Renal pelvis (tissue), 4 donors: ENCODE results near the gene EHMT1. TPM values are rescaled to one million over a fixed set of nuclear protein-coding genes. Genes with fewer than 3 reads are reported as not detected.
"Not testable (repeated sequence)": the region's sequence is repeated elsewhere in the genome, so short reads cannot be mapped to it uniquely, and the experiment has no call there.

Source experiments
- DNase-seq: peaks from one replicate; pipeline ENCODE4 v3.0.0-alpha.2; 2013
- polyA plus RNA-seq, 3 donors: library from polyadenylated mRNA; unstranded; fragments of 120-200 nt; gene quantifications; one replicate each; pipeline ENCODE4 v1.2.1, GENCODE V29; 2013; ENCODE audit not compliant: insufficient read length in 3 of 3

Gene EHMT1
- polyA plus RNA-seq, 3 donors, result 80.4 to 83.4 (median 82.8) TPM

DNA sequence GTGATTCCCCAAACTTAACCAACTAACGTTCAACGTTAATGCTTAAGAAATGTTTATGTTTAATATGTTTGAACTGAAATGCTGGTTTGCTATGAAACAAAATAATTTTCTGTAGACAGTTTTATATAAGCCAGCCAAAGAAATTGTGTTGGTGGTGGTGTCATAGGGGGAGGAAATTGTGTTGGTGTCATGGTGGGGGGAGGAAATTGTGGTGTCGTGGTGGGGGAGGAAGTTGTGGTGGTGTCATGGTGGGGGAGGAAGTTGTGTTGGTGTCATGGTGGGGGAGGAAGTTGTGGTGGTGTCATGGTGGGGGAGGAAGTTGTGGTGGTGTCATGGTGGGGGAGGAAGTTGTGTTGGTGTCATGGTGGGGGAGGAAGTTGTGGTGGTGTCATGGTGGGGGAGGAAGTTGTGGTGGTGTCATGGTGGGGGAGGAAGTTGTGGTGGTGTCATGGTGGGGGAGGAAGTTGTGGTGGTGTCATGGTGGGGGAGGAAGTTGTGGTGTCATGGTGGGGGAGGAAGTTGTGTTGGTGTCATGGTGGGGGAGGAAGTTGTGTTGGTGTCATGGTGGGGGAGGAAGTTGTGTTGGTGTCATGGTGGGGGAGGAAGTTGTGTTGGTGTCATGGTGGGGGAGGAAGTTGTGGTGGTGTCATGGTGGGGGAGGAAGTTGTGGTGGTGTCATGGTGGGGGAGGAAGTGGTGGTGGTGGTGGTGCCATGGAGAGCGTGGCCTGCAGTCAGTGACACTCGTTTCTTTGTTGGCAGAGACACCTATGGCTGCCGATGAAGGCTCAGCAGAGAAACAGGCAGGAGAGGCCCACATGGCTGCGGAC, 97.3 kb downstream of the EHMT1 start:
- DNase-seq, result not testable (repeated sequence)

- no peak for DNase-seq
Observed at GRCh38 chr9:137716694-137717287, 98.0 kb downstream of the EHMT1 start.

- no peak for DNase-seq
Observed at GRCh38 chr9:137717776-137718327, 99.0 kb downstream of the EHMT1 start.

DNA sequence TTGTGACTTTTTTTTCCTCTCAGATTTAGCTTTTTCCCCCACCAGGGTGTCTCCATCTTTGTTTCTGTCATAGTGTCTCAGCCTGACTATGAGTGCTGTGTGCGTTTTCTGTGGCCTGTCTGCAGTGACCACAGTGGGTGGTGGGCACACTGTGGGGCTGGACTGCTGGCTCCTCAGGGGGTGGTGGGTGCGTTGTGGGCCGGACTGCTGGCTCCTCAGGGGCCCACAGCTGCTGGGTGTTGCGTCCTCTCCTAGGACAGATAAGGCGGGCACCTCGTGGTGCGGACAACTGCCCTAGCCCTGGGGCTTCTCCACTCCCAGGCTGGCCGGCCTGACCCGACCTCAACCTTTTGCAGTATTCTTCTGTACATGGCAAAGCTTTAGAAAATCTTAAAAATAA, 100.4 kb downstream of the EHMT1 start:
- no peak for DNase-seq

DNA sequence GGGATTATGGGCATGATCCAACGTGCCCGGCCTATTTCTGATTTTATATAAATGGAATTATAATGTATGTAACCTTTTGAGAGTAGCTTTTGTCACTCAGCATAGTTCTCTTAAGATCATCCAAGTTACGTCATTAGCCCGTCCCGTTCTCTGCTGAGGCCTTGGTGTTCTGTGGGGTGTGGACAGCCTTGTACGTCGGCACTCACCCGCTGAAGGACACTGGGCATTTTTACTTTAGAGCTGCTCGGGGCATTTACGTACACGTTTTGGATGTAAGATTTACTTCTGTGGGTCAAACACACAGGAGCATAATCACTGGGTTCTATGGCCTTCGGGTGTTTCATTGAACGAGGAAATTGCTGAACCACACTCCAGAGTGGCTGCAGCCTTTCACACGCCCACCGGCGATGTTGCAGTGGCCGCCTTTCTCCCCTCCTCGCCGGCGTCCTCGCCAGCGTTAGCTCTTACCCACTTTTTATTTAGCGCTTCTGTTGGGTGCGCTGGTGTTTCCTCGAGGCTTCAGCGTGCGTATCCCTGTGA, 101.8 kb downstream of the EHMT1 start:
- no peak for DNase-seq

DNA sequence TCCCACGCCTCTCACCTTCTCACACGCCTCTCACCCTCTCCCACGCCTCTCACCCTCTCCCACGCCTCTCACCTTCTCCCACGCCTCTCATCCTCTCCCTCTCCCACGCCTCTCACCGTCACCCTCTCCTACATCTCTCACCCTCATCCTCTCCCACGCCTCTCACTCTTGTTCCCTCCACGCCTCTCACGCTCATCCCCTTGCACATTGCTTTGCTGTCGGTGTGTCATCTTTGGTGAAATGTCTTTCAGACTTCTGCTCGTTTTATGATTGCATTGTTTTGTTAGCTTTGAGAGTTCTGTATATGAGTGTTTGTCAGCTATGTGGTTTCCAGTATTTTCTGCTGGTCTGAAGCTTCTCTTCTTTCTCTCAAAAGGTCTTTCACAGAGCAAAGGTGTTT, 102.7 kb downstream of the EHMT1 start:
- DNase-seq, result no peak

DNA sequence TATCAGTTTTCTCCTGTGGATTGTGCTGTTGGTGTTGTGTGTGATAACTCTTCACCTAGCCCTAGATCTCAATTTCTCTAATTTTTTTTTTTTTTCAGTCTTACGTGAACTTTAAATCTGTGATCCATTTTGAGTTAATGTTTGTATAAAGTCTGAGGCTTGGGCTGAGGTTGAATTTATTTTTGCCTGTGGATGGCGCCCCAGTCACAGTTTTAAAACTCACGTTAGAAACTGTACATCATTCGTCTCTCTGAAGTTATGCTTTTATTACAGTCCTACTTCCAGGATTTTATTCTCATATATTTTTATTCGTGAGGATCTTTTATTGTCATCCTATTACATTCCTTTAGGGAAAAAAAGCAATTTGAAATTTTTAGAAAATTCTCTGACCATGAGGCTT, 103.1 kb downstream of the EHMT1 start:
- no peak for DNase-seq

DNA sequence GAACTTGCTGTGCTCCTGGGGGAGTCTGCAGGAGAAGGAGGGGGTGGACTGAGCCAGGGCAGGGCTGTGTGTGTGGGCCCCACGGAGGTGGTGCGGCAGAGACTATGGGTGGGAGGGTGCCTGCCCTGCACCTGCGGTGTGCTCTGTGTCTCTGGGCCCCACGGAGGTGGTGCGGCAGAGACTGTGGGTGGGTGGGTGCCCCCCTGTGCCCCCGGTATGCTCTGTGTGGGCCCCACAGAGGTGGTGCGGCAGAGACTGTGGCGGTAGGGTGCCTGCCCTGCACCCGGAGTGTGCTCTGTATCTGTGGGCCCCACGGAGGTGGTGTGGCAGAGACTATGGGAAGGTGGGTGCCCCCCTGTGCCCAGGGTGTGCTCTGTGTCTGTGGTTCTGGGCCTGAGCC, 103.7 kb downstream of the EHMT1 start:
- no peak for DNase-seq

DNA sequence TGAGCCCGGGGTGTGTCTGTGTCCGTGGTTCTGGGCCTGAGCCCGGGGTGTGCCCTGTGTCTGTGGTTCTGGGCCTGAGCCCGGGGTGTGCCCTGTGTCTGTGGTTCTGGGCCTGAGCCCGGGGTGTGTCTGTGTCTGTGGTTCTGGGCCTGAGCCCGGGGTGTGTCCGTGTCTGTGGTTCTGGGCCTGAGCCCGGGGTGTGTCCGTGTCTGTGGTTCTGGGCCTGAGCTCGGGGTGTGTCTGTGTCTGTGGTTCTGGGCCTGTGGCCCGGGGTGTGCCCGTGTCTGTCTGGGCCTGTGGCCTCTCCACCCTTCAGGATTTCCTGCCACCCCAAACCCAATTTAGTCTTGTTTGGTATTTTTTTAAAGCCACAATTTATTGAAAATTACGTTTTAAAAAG, 104.6 kb downstream of the EHMT1 start:
- DNase-seq, result not testable (repeated sequence)

- no peak for DNase-seq
Observed at GRCh38 chr9:137723783-137724445, 105.1 kb downstream of the EHMT1 start.

DNA sequence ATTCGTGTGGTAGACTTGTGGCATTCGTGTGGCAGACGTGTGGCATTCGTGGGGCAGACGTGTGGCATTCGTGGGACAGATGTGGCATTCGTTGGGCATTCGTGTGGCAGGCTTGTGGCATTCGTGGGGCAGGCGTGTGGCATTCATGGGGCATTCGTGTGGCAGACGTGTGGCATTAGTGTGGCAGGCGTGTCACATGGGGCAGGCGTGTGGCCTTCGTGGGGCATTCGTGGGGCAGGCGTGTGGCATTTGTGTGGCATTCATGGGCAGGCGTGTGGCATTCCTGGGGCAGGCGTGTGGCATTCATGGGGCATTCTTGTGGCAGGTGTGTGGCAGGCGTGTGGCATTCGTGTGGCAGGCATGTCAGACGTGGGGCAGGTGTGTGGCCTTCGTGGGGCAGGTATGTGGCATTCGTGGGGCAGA, 106.0 kb downstream of the EHMT1 start:
- DNase-seq, result no peak

DNA sequence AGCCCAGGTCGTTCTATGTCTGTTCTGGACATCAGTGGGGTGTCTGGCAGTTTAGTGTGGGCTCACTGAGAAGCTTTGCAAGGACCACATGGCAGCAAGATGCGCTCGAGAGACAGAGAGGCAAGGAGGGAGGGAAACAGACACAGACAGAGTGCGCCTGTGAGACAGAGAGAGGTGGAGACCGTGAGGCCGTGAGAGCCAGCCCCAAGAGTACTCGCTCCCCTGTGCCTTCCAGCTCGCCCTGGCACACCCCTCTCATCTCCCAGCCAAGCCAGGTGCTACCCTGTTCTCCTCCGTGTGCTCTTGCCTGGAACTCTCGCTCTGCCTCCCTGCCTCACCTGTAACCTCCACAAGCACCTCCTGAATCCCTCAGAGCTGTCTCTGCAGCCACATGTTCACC, 106.8 kb downstream of the EHMT1 start:
- DNase-seq, result no peak

- DNase-seq, result not testable (repeated sequence)
Observed at GRCh38 chr9:137726336-137726735, 107.5 kb downstream of the EHMT1 start.

GRCh38 chr9:137726764-137727163, 108.0 kb downstream of the EHMT1 start:
- no peak for DNase-seq

DNA sequence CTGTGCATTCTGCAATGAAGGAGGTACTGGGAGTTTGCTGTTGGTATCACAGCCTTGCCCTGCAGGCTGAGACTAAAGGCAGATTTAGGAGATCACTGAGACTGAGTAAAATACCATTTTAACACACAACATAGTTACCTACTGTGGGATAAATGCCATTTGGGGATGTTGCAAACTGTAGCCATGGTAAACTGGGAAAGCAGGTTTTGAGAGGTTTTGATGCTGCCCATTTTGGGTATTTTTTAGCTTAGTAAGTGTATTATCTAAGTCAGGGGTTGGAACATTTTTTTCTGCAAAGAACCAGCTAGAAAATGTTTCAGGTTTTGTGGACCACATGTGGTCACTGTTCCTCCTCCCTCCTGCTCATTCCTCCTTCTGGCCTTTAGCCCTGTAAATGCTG, 108.9 kb downstream of the EHMT1 start:
- DNase-seq, result no peak

GRCh38 chr9:137728444-137729311, 109.9 kb downstream of the EHMT1 start:
- DNase-seq, result no peak

GRCh38 chr9:137731216-137731946, 112.6 kb downstream of the EHMT1 start:
- no peak for DNase-seq

DNA sequence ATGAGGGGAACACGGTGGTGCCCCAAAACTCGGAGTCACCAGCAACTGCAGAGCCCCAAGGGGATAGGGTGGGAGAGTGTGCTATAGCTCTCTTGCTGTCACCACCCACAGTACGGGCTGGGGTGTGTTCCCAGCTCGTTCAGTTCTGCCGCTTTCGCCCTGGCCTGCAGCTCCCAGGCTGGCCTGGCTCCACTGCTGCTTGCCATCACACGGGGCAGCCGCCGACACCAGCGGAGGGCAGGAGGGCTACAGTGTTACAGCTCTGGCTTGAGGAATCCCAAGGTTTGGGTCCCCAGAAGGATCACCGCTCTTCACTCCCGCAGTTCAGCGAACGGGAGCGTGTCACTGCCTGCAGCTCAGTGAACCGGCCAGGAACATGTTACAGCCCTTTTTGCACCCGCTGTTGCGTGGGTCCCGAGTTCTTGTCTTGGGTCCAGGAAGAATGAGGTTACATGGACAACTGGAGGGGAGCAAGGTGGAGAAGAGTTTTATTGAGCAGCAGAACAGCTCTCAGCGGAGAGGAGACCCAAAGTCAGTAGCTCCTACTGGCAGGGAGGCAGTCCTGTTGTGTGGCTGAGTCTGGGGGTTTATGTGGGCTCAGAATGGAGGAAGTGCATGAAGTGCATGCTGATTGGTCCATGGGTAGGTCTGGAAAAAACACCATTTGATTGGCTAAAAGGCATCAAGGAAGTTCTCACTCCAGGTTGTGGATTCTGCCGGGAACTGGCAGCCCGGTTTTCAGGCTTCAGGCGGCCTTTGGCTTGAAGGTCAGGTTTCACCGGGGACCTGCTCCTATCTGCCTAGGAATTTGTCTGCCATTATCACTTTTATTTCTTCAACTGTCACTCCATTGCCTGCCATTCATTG, 113.4 kb downstream of the EHMT1 start:
- DNase-seq, result no peak

DNA sequence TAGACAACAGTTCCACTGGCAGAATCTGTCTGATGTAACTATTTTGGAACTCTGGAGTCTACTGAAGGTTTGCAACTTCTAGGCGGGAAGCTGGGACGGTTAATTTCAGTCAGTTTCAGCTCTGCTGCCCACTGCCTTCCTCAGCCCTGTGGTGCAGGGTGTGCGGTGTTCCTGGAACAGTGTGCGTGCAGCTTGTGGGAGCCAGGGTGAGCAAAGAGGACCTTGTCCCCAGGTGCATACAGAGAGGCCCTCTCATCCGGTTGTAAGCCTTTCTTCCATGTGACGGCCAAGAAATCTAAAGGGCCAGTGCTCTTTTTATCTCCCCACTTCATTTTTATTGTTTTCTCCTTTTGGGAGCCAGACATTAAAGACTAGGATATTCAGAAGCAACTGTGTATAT, 114.6 kb downstream of the EHMT1 start:
- no peak for DNase-seq

- DNase-seq, result no peak
Observed at GRCh38 chr9:137734181-137734580, 115.4 kb downstream of the EHMT1 start.
